A549 (cell line): Measurements from ENCODE around the gene MMP2.

Experiments
- CEBPB ChIP-seq, 2 experiments: fragments of >200 bp in 1 of 2; sonication (Bioruptor Twin) in 1 of 2; formaldehyde crosslinking in 1 of 2; IDR thresholded peaks; 2 replicates each; pipeline ENCODE4 v1.6.1; 2012 to 2016
- ESRRA ChIP-seq: fragments of 150-350 bp; IDR thresholded peaks from 2 replicates; pipeline ENCODE4 v1.6.1; 2014; ENCODE audit warnings: mild to moderate bottlenecking, low read length, borderline replicate concordance
- JUN ChIP-seq, 2 experiments: fragments of >200 bp; sonication (Bioruptor Twin); formaldehyde crosslinking; IDR thresholded peaks; 2 replicates in 1 of 2; 3 replicates in 1 of 2; pipeline ENCODE4 v1.6.1; 2016 to 2017
- MAZ ChIP-seq: fragments of 150-350 bp; IDR thresholded peaks from 2 replicates; pipeline ENCODE4 v1.6.1; 2014; ENCODE audit warnings: antibody characterized with exemption, low read depth, low read length, borderline replicate concordance
- NFE2L2 ChIP-seq: fragments of 150-350 bp; conservative IDR thresholded peaks from 2 replicates; pipeline ENCODE4 v1.6.1; 2014; ENCODE audit warnings: low read length
- POLR2A ChIP-seq: IDR thresholded peaks from 2 replicates; pipeline ENCODE4 v1.6.1; 2012; ENCODE audit warnings: mild to moderate bottlenecking, low read length
- RFX5 ChIP-seq: fragments of 450-650 bp; IDR thresholded peaks from 2 replicates; pipeline ENCODE4 v1.7.1; 2014; ENCODE audit warnings: antibody characterized with exemption, mild to moderate bottlenecking, moderate library complexity
- SREBF2 ChIP-seq: fragments of 450-650 bp; IDR thresholded peaks from 2 replicates; pipeline ENCODE4 v1.6.1; 2014; ENCODE audit warnings: mild to moderate bottlenecking, moderate library complexity
- TF ChIP-seq, protein P1 (sequence below): fragments of >200 bp; sonication (Bioruptor Twin); formaldehyde crosslinking; IDR thresholded peaks from 3 replicates; pipeline ENCODE4 v1.5.1; 2016

DNA sequence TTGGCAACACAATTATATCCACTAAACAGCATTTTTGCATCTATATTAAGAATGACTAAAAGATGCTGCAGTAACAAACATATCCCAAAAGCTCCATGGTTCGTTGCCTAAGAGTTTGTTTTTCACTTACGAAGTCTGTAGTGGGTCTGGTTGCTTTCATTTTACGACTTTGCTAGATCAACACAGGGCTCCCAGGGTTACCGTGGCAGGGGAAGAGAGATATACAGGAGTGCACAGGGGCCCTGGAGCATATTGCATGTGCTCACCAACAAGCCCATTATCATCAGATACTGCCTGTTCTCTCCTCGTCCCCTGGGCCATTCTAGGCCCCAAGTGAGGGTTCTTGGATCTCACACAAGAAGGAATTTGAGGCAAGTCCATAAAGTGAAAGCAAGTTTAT is 3.1 kb upstream of the MMP2 start:
- no peak for TF ChIP-seq NFE2L2
- TF ChIP-seq, protein P1, sequence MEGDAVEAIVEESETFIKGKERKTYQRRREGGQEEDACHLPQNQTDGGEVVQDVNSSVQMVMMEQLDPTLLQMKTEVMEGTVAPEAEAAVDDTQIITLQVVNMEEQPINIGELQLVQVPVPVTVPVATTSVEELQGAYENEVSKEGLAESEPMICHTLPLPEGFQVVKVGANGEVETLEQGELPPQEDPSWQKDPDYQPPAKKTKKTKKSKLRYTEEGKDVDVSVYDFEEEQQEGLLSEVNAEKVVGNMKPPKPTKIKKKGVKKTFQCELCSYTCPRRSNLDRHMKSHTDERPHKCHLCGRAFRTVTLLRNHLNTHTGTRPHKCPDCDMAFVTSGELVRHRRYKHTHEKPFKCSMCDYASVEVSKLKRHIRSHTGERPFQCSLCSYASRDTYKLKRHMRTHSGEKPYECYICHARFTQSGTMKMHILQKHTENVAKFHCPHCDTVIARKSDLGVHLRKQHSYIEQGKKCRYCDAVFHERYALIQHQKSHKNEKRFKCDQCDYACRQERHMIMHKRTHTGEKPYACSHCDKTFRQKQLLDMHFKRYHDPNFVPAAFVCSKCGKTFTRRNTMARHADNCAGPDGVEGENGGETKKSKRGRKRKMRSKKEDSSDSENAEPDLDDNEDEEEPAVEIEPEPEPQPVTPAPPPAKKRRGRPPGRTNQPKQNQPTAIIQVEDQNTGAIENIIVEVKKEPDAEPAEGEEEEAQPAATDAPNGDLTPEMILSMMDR = no peak
- no peak for TF ChIP-seq SREBF2
- TF ChIP-seq RFX5 = no peak
- TF ChIP-seq JUN (IDR thresholded peaks at IDR 0.05) = no peak
- no peak for TF ChIP-seq POLR2A
- TF ChIP-seq MAZ = no peak
- no peak for TF ChIP-seq CEBPB (IDR thresholded peaks at IDR 0.05)
- TF ChIP-seq ESRRA = no peak
